NAMALWA (cell line): ENCODE data around the gene DCBLD1.

Experiments used
- DNase-seq: peaks from one replicate; pipeline ENCODE4 v3.0.0-alpha.2; 2015; ENCODE audit warnings: low spot score

DCBLD1 gene

DNA sequence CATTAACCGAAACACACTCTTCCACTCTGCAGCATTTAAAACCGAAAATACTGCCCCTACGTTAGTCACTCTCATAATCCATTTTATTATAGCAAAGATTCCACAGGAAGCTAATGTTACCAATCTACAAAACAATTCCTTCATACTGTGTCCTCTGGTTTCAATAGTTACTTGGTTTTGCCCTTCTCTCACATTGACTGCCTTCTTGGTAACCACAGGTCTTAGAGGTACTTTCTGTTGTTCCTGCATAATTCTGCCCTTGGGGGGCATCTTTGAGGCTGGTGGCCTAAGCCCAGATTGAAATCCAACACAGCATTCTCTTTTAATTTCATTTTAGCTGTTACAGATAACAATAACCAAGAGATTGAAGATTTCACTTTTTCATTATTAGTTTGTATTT lies 9.8 kb upstream of the DCBLD1 start:
- DNase-seq, result no peak

DNA sequence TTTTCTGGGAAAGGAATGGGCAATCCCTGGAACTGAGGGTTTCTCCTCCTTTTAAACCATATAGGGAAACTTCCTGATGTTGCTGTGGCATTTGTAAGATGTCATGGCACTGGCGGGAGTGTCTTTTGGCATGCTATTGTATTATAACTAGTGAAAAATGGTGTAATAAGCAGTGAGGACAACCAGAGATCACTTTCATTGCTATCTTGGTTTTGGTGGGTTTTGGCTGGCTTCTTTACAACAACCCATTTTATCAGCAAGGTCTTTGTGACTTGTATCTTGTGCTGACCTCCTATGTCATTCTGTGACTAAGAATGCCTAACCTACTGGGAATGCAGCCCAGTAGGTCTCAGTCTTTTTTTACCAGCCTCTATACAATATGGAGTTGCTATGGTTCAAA lies 9.1 kb upstream of the DCBLD1 start:
- no peak for DNase-seq

DNA sequence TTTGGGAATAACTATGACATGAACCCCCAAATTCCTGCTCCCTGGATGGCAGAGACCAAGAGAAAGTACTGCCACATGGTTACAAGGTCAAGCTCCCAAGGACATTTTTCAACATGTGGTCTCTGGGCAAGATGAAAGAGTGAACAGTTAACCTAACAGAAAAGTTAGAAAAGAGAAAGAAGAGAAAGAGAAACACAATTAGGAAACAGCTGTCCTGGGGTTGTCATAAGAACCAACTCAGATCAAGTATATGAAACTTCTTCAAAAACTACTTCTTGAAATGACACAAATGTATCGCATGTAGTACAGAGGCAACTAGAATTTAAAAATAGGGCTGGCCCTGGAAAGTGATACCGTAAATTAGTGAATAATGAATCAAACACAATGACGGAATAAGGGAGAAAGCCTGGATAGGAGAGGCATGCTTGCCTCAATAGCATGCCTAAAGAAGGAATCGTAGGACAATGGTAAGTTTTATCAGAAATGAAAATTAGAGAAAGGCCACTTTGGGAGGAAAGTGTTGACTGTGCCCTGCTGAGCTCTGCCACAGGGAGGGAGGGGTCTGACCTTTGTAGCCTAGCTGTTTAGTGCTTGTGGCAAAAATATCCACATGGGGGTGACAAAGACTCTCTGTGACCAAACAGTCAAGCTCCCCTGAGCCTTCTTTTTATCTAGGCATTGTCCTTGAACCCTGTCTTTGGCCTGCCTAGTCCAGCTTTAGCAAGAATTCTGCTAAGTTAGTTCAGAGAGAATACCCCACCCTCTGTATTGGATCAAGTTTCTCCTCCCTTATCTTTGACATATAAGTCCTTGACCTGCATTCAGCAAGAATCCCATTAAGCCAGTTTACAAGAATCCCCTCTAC lies 4.3 kb upstream of the DCBLD1 start:
- DNase-seq, result peak; percentile 33

DNA sequence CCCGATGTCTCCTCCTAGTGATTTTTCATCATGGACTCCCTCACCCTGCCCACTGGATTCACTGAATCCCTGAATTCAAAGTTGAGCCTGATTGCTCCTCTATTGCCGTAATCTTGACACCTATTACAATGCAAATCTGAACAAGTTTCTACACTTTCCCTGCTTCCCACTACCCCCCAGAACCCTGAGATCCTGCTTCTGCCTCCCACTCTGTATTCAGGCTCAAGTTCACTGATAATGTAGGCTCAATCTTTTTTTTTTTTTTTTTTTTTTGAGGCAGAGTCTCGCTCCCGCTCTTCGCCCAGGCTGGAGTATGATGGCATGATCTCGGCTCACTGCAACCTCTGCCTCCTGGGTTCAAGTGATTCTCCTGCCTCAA lies 3.6 kb upstream of the DCBLD1 start:
- no peak for DNase-seq

DNA sequence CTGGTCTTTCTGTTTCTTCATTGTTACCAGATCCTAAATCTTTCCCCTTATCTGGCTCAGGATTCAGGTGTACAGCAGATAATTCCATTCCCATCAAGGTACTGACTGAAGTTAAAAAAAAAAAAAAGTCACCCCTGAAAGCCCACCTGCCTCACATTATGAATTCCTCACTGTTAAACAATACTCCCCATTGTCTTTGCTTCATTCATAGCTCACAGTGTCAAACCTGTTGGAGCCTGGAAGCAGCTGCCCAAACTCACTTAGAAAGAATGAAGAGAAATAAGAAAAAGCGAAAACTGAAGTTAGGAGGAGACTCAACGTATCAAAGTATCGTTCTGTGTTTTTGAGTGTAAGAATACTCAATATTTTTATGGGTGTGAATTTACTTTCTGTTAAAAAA lies 1.8 kb upstream of the DCBLD1 start:
- DNase-seq, result no peak

DNA sequence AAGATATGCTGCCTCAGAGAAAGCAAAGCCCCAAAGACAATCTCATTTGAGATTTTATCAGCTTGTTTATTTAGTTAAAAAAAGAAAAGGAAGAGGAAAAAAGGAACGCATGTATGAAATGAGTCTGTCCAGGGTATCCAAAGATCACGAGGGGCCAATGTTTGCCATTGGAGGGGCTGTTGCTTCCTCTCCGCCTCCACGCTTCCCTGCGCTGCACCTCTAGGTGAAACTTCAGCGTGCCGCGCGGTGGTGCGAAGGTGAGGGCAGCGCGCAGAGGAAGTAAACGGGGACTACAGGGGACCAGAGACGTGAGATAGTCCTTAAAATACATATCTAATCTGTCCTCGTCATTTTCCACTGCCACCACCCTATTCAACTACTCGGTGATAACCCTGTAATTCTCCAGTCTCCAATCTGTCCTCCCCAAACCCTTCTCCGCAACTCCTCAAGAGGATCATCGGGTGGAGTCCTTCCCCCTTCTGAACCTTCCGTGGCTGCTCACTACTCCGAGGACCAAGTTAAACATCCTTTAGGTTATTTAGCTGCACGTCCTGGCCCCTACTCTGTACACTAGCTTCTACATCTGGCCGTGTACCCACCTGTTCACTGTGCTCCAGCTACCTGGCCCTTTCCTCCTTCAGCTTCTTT lies 1.1 kb upstream of the DCBLD1 start:
- no peak for DNase-seq

DNA sequence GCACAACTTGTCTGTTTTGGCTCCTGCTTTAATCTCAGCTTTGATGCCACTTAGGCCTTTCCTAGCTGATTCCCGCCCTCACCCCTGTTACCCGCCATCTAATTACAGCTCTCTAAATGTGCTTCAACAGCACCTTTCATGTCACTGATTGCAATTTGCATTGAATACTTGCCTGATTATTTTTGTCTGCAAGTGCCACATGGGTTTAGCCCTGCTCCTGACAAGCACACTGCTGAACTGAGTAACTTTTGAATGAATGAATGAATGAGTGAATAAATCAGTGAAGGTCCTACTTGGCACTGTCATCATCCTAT lies 591 bp upstream of the DCBLD1 start:
- no peak for DNase-seq

DNA sequence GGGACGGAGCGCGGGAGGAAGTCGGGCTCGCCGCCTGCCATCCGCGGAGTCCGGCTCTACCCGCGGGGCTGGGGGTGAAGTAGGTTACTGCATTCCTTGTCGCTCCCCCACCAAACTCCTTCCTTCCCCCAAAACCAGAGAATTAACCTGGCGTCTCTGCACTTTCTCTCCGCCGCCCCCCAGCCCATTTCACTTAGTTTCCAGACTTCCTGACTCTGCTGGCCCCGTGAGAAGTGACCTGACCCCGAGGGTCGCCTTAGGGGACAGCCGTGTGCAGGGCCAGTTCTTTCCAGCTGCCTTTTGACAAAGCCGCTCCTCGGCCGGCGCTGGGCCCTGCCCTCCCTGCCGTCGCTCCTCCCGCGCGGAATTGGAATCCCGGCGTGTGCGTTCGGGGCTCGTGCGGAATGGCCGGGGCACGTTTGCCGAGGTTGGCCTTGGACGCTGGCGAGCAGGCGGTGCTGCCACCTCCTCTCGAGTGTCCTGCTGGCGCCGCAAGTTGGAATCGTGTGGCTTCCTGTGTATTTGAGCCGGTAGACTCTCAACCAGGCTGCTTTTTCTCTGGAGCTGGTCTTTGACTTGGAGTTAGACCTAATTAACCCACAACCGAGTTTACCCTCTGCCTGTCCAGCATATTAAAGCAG lies 650 bp downstream of the DCBLD1 start:
- peak; percentile 3 for DNase-seq

DNA sequence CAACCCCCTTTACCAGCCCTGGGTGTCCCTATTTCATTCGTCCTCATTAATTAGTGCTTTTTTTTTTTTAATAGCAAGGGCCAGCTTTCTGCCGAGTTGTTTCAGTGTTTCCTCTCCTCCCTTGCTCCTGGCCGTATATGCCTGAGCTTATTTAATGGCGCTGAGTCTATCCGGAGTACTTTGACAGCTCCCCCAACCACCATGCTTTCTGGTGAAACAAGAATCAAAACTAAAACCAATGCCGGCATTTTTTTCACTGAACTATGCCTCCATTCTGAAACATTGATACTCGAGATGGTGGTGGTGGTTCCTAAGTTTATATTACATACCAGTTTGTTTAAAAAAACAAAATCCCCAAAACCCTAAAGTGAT lies 1.2 kb downstream of the DCBLD1 start:
- DNase-seq, result no peak

DNA sequence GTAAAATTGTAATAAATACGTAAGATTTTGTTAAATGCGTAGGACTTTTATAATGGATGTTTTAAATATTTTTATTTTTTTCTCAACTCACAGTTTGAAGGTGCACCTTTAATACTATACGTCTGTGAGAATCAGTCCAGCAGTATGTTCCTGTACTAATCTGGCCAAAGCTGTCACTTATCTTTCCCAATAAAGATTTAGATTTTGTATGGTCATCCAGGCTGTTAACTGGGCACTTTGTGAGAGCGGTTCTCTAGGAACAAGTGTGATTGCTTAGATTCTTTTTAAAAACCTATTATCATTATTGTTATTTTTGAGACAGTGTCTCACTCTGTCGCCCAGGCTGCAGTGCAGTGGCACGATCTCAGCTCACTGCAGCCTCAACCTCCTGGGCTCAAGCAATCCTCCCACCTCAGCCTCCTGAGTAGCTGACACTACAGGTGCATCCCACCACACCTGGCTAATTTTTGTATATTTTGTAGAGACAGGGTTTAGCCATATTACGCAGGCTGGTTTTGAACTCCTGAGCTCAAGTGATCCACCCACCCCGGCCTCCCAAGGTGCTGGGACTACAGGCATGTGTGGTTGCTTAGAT lies 1.7 kb downstream of the DCBLD1 start:
- no peak for DNase-seq

DNA sequence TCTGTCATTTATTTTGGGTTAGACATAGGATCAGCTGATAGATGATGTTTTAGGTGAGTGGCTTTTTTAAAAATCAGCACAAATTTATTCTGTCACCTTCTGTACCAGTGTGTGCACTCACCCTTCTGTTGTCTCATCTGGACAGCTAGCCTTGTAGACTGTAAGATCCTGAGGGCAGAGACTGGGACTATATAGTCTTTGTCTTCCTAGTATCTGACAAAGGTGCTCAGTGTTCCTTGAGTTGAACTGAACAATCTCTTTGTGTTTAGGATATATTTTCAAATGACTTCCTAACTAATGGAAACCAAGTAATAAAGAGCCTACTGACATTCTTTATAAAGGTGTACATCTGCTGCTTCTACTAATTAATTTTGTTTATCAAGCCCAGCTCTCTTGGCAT lies 3.0 kb downstream of the DCBLD1 start:
- no peak for DNase-seq

DNA sequence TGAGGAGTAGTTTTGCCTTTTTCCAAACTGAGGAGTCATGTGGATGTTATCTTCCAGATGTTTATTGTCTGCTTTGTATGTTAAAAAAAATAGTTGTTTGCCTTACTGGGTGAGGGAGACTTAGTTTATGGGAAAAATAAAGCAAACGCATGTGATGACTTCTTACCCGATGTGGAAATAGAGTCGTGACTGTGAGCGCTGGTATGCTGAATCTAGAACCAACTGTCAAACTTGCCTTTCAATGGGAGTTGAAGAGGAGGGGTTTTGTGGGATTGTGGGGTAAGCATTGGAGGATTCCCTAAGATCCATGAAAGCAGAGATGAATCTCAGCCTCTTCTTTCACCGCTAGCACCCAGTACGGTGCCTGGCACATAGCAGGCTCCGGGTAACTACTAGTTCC lies 5.3 kb downstream of the DCBLD1 start:
- no peak for DNase-seq

DNA sequence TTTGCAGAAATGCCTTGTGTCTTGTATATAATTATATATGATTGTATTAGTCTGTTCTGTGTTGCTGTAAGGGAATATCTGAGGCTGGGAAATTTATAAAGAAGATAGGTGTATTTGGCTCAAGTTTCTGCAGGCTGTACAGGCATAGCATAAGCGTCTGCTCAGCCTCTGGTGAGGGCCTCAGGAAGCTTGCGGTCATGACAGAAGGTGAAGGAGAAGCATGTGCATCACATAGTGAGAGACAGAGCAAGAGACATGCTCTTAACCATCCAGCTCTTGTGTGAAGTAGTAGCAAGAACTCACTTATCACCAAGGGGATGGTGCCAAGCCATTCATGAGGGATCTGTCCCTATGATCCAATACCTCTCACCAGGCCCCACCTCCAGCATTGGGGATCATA lies 6.5 kb downstream of the DCBLD1 start:
- no peak for DNase-seq

DNA sequence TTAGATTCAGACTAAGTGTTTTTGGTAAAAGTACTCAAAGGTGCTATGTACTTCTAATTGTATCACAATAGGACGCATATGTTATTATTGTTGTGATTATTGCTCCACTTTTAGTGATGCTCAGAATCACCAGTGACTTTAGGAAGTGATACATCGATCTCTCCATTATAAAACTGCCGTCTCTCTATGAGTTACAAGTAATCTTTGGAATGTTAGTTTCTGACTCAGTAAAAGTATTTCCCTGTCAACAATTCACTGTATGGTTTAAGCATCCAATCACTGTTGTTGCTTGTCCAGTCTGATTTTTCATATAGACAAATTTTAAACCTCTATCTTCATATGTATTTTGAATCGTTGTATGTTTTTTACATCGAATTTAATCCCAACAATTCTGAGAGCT lies 9.4 kb downstream of the DCBLD1 start:
- DNase-seq, result no peak

DNA sequence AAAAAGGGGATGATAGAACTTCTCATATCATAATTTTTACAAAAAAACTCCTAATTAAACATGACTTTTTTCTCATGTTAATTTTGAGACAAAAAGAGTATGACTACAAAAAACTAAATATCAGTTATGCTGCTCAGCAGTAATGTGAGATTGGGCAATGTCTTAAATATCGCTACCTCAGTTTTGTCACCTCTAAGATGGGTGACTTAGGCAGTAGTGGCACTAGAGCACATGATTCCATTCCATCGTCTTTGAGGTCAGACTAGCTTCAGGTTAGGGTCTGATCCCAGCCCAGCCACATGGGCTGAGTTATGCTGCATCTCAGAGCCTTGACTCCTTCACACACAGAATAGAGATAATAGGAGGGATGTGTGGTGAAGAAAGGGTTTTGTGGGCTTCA lies 11.0 kb downstream of the DCBLD1 start:
- no peak for DNase-seq

DNA sequence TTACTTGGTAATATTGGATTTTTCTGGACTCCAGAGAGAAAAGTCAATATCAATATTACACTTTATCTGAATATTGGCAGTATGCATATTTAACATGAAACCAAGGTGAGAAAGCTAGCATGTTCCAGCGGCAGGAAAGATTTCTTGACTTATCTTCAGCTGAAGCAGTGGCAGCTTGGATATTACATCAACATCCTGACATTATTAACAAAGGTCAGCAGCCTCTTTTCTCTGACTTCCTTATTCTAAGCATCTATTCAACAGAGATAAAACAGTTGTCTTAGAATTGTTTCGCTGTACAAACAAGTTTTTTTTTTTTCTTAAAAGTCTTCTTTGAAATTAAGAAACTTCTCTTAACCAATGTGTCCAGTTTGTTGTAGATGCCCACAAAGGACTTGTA lies 11.8 kb downstream of the DCBLD1 start:
- DNase-seq, result no peak

DNA sequence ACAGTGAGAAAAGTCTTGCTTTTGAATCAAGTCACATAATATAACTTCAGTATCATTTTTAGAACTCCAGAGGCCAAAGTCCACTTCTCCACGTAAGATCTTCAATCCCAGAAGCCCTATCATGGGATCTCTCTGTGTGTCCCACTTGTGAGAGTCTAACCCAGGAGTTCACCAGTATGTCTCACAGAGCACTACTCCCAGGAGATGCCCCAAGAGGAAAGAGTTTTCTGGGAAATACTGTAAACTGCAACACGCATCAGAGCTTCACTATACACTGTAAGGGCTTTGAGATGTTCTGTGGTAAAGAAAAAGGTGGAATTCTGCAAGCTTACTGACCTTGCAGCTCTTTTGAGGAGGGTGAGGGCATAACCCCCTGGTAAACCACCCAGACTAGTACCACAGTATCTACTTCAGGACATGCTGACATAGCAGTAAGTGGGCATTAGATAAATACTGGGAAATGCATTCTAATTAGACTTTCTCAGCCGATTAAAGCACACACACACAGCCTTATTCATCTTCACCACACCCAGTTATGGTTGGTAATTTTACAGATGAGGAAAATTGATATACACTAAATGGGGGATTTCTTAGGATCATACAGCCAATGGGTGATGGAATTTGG lies 12.3 kb downstream of the DCBLD1 start:
- no peak for DNase-seq

DNA sequence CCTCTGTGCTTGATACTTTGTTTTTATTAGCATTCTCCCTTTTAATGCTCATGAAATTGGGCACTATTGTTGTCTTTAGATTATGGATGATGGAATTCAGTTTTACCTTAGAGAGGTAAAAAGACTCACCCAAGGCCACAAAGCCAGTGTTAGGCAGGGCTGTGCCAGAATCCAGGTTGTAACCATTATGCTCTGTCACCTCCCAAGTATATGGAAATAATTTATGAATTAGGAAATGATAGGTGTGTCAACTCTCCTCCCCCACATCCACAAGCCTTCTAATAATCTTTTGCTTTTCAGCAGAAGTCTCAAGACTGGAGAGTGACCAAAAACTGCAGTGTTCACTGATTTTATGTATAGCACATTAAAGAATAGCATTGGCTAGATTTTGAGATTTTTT lies 13.0 kb downstream of the DCBLD1 start:
- no peak for DNase-seq

DNA sequence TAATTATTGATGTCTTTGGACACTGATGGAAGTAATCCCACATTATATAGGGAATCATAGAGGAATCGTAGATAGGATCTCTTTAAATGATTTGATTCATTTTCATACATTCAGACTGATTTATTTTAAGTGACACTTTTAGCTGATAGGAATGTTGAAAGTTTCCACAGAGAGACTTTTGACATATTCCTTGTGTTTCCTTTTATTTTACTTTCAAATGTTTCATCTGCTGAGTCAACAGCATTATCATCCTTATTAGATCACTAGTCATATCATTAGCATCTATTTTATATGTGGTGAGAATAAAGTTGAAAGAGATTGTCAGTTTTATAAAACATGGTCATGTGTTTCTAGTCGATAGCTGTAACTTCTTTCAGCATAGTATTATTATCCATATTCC lies 13.4 kb downstream of the DCBLD1 start:
- DNase-seq, result no peak

DNA sequence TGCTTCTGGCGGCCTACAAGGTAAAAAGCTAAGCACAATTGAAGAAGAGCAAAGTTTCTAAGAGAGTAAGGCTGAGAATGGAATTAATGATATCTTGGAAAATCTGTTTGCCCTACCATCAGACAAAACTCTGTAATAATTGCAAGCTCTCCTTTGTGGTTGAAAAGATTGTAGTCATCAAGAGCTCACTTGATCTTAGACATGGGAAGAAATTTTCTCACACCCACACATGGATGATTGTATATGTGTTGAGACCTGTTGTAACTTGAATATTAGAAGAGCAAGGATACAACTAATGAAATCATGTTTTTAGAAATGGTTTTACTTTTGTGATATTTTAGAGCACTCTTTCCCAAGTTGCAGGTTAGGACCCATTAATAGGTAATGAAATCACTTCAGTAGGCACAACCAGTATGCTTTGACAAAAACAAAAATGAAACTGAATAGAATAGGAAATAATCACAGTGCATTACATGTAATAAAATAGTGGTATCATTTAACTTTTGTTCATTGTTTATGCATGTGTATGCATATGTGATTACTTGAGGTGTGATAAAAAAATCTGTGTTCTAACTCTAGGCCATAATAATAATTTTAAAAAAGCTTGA lies 14.0 kb downstream of the DCBLD1 start:
- no peak for DNase-seq

DNA sequence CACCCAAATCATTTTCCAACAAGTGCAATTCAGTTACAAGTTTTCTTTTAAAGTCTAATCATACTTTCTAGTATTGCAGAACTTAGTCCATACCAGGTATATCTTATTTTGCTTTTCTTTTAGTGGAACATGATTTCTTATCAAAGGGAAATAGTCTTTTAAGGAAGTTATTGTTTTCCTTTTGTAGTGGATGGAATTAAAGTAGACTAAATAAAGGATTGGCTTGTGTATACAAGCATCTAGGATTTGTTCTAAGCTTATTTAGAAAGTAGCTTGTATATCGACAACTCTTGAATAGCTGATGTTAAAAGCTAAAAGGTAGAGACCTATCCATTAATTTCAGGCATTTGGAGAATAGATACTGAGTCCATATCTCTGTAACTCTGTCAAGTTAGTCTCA lies 14.8 kb downstream of the DCBLD1 start:
- no peak for DNase-seq

DNA sequence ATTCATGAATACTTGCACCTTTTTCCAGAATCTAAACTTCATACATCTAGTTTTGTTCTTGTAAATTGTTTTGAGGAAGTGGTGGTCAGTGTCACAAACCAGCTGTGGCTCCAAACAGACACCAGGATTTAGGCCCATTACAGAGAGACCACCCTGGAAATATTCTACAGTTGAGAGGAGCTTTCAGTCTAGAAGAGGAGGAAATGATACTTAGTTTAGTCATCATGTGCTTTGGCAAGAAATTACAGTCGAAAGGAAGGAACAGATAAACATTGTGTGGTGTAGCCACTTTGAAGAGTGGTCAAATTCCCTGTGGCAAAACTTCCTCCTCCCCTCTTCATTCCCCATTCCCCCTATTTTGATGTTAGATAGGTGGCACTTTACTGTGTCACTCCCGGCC lies 15.7 kb downstream of the DCBLD1 start:
- no peak for DNase-seq
